Omental fat pad (tissue), 4 donors: ENCODE measurements around the gene FOLR1. TPM values are rescaled to one million over a fixed set of nuclear protein-coding genes. Genes with fewer than 3 reads are reported as not detected.
"Not testable (repeated sequence)": the region's sequence is repeated elsewhere in the genome, so short reads cannot be mapped to it uniquely, and the experiment has no call there.

Source experiments
- ATAC-seq: fragments of 150-250 bp; one replicate; pipeline ENCODE4 v1.9.1; 2016; ENCODE audit warnings: mild to moderate bottlenecking, moderate library complexity; ENCODE audit not compliant: low FRiP score
- DNase-seq: peaks from one replicate; pipeline ENCODE4 v3.0.0-alpha.2; 2019; ENCODE audit warnings: low spot score
- total RNA-seq, 4 donors: library from RNA; depleted of rRNA; stranded (reverse); fragments of >200 nt; gene quantifications; one replicate each; pipeline ENCODE4 v1.1.0, GENCODE V29; 2016
- TF ChIP-seq, protein P1 (sequence below), 3 donors: fragments of 450-650 bp; IDR thresholded peaks; one replicate each; pipeline ENCODE4 v1.5.1; 2016 to 2017; ENCODE audit warnings: antibody characterized with exemption in 3 of 3, mild to moderate bottlenecking in 3 of 3, moderate library complexity in 2 of 3

FOLR1 gene
- total RNA-seq, 4 donors from 2014 or later: not detected

- no peak for ATAC-seq
- TF ChIP-seq, protein P1, sequence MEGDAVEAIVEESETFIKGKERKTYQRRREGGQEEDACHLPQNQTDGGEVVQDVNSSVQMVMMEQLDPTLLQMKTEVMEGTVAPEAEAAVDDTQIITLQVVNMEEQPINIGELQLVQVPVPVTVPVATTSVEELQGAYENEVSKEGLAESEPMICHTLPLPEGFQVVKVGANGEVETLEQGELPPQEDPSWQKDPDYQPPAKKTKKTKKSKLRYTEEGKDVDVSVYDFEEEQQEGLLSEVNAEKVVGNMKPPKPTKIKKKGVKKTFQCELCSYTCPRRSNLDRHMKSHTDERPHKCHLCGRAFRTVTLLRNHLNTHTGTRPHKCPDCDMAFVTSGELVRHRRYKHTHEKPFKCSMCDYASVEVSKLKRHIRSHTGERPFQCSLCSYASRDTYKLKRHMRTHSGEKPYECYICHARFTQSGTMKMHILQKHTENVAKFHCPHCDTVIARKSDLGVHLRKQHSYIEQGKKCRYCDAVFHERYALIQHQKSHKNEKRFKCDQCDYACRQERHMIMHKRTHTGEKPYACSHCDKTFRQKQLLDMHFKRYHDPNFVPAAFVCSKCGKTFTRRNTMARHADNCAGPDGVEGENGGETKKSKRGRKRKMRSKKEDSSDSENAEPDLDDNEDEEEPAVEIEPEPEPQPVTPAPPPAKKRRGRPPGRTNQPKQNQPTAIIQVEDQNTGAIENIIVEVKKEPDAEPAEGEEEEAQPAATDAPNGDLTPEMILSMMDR (IDR thresholded peaks at IDR 0.05): no peak
- DNase-seq: no peak
These were observed 1.3 kb upstream of the FOLR1 start for GRCh38 chr11:72190631-72191071.

- no peak for DNase-seq
- no peak for ATAC-seq
- TF ChIP-seq, protein P1 (IDR thresholded peaks at IDR 0.05): no peak
These were observed 3.8 kb downstream of the FOLR1 start for GRCh38 chr11:72195518-72196270.

DNA sequence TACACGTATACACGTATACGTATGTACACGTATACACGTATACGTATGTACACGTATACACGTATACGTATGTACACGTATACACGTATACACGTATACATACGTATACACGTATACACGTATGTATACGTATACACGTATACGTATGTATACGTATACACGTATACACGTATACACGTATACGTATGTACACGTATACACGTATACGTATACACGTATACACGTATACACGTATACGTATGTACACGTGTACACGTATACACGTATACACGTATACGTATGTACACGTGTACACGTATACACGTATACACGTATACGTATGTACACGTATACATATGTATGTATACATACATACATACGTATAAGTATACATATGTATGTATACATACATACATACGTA, 9.5 kb downstream of the FOLR1 start:
- not testable (repeated sequence) for ATAC-seq, DNase-seq

DNA sequence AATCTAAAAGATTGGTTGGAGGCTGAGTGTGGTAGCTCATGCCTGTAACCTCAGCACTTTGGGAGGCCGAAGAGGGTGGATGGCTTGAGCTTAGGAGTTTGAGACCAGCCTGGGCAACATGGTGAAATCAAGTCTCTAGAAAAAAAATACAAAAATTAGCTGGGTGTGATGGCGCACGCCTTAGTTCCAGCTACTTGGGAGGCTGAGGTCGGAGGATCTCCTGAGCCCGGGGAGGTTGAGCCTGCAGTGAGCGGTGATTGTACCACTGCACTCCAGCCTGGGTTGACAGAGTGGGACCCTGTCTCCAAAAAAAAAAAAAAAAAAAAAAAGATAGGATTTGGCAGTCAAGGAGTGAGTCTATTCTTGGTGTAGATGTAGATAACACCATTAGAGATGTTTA, 10.6 kb downstream of the FOLR1 start:
- DNase-seq: no peak
- TF ChIP-seq, protein P1 (IDR thresholded peaks at IDR 0.05): no peak
- no peak for ATAC-seq

GRCh38 chr11:72203163-72203562, 11.2 kb downstream of the FOLR1 start:
- no peak for ATAC-seq

DNA sequence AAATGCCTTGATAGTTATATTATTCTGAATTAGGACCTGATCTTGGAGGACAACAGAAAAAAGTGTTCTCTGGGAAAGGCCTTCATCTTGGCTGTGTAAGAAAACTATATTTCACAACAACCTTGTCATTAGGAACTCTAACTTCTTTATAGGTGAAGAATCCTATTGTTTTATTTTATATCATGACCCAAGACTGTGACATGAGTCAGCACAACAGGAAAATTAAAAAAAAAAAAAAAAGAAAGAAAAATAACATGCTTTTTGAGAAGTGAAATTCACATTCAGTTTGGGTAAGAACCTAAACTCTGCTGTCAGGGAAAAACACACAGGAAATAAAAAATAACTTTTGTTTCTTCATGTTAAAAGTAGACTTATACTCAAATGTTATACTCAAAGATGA, 12.9 kb downstream of the FOLR1 start:
- TF ChIP-seq, protein P1 (IDR thresholded peaks at IDR 0.05): no peak
- DNase-seq: no peak
- no peak for ATAC-seq

More at GRCh38 chr11:72203163-72203562, 11.2 kb downstream of the FOLR1 start:
- TF ChIP-seq, protein P1 (IDR thresholded peaks at IDR 0.05): no peak
- no peak for DNase-seq

- not testable (repeated sequence) for ATAC-seq, DNase-seq
These were observed 14.9 kb downstream of the FOLR1 start for GRCh38 chr11:72206794-72207193.

DNA sequence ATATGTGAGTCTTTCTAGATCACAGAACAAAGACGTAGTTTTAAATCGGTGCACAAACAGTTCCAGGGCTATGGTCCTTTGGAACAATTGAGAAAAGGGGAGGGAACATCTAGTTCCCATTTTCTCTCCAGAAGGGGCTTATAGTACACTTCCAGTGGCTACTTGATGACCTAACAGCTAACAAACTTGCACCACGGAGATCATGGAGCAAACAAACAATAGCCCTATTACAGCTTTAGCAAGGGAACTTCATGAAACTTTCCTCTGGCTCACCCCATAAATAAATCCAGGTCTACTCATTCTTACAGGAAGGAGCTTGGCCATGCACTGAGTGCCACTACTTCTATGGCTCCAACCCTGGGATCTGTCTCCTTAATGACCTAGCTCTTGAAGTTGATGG, 16.3 kb downstream of the FOLR1 start:
- DNase-seq (no peak), ATAC-seq (no peak)
- TF ChIP-seq, protein P1 (IDR thresholded peaks at IDR 0.05): no peak
